ENCODE results near the gene ZNF497.

ZNF497 gene

GRCh38 chr19:58346961-58347929 is 15.3 kb downstream of the ZNF497 start:
- peak; percentile 78 for DNase-seq

DNA sequence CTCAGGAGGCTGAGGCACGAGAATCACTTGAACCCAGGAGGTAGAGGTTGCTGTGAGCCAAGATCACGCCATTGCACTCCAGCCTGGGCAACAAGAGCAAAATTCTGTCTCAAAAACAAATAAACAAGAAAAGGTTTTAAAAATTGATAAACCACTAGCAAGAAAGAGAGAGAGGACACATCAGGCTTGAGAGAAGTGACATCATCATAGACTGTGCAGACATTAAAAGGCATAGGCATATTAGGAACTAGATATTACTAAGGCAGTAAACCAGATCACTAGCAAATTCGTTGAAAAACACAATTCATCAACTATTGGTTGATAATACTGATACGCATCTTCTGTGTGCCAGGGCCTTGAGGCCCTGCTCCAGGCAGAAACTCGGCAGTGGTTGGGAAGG is 17.0 kb downstream of the ZNF497 start:
- DNase-seq: no peak

- peak; percentile 24 for DNase-seq
Observed at GRCh38 chr19:58338825-58339558, 23.6 kb downstream of the ZNF497 start.

GRCh38 chr19:58338336-58338735 is 24.2 kb downstream of the ZNF497 start:
- no peak for DNase-seq

DNA sequence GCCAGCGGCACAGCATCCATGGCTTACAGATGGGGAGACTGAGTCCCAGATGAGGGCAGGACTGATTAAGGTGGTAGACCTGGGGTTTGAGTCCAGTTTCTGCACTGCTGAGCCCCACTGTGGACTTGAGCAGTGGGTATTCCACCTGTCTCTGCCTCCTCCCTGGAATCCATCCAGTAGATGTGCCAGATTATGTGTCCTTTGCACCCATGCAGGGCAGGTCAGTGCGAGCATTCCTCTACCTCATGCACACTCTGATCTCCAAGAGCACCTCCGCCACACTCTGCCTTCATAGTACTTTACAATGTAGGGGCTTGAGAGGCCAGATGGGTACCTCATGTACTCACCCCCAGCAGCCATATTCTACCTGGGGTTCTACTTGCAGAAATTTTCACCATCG is 25.7 kb downstream of the ZNF497 start:
- no peak for DNase-seq

- no peak for DNase-seq
Observed at GRCh38 chr19:58336216-58336615, 26.3 kb downstream of the ZNF497 start.

GRCh38 chr19:58335630-58336029 is 26.9 kb downstream of the ZNF497 start:
- no peak for DNase-seq

- no peak for DNase-seq
Observed at GRCh38 chr19:58334691-58335249, 27.8 kb downstream of the ZNF497 start.

DNA sequence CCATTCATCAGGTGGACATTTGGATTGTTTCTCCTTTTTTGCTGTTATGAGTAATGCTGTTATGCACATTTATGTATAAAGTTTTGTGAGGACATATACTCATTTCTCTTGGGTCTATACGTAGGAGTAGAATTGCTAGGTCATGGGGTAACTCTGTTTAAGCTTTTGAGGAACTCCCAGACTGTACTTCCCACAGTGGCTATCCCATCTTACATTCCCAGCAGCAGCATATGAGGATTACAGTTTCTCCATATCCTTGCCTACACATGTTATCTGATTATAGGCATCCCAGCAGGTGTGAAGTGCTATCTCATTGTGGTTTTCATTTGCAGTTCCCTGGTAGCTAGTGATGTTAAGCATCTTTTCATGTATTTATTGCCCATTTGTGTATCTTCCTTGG is 29.9 kb downstream of the ZNF497 start:
- DNase-seq: no peak

GRCh38 chr19:58330458-58330857 is 32.1 kb downstream of the ZNF497 start:
- no peak for DNase-seq

DNA sequence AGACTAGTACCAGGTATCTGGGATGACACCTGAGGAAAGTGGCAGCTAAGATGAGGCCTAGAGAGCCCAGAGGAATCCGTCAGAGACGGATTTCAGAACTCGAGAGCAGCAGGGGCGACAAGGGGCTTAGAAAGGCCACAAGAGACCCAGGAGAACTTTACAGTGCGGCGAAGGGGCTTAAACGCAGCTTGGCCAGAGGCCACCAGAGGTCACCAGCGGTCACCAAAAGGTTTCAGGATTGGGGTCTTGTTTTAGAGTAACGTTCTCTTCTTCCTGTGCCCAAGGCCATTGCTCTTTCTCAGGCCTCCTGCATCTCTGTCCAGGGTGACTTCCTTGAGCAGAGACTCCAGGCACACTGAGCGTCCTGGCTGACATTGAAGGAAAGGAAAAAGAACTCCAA is 33.6 kb downstream of the ZNF497 start:
- no peak for DNase-seq

- DNase-seq: peak; percentile 95
Observed at GRCh38 chr19:58326914-58327726, 35.4 kb downstream of the ZNF497 start, which contains the start of gene ZSCAN22. Gene ZSCAN22 (plus strand): TSS chr19:58326994. CDS start chr19:58334803, 7,809 bp downstream.

DNA sequence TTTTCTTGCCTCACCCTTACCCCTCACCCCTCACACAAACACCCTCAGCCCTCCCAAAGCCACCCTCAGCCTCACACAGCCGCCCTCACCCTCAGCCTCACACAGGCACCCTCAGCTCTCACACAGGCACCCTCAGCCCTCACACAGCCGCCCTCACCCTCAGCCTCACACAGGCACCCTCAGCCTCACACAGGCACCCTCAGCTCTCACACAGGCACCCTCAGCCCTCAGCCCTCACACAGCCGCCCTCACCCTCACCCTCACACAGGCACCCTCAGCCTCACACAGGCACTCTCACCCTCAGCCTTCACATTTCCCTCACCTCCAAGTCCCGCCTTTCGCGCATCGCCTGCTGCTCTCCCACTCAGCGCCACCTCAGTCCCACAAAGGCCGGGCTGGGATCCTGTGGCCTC is 36.0 kb downstream of the ZNF497 start:
- no peak for DNase-seq

DNA sequence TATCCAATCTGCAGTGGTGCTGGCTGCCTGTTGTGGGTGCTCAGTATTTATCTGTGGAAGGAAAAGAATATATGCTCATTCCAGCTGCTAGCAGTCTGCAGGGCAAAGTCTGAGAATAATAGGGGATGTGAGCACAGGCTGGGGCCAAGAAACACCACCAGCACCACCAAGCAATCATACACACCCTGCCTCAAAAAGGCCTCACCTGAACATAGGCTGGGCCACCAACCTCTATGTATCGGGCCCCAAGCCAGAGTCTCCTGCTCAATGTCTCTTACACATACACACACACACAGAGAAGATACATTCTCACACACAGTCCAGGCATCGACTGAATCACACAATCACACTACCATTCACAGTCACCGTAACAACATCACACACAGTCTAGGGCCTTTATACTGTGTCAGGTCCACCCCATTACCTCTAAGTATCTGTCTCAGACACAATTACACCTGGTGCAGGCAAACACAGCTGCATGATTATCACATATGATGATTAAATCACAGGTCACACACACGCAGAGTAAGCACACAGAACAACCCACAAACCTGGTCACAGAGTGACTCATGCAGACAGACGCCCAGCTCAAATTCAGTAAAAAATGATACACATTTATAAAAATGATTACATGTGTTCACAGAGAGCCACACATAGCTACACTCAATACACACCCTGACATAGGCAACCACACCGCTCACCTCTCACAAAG is 37.1 kb downstream of the ZNF497 start:
- peak; percentile 13 for DNase-seq

GRCh38 chr19:58319241-58319640 is 43.3 kb downstream of the ZNF497 start:
- DNase-seq: no peak

DNA sequence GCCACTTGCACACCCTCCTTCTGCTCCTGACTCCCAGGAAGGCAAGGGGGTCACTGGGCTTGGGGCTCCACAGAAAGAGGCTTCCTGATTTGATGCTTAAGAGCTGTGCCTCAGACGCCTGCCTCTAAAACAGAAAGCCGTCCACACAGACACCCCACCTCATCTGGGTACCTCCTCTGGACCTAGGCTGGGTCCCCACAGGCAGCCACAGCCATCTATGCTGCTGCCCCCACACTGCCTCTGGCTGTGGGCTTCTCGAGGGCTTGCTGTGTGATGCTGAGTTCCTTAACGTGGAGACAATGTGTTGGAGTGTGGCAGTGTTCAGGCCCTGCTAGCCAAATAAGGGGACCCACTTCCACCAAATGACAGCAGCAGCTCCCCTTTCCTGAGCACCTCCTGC is 44.3 kb downstream of the ZNF497 start:
- DNase-seq: no peak

DNA sequence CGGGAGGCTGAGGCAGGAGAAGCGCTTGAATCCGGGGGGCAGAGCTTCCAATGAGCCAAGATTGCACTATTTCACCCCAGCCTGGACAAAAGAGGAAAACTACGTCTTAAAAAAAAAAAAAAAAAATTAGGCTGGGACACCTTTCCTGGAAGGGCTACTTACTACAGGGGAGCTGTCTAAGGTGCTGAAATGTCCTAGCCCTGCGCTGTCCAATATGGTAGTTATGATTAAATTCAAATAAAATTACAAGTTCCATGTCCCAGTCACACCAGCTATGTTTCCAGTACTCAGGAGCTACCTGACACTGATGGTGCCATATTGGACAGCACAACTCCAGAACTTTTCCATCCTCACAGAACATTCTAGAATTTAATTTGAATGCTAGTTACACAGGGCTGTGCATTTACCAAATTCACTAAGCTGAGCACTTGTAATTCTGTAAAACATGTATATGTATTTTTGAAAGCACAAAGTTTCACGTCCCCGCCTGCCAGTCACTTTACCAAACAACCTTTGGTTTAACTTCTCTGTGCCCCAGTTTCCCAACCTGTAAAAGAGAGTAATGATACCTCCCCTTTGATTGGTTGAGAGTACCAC is 45.0 kb downstream of the ZNF497 start:
- peak; percentile 48 for DNase-seq

DNA sequence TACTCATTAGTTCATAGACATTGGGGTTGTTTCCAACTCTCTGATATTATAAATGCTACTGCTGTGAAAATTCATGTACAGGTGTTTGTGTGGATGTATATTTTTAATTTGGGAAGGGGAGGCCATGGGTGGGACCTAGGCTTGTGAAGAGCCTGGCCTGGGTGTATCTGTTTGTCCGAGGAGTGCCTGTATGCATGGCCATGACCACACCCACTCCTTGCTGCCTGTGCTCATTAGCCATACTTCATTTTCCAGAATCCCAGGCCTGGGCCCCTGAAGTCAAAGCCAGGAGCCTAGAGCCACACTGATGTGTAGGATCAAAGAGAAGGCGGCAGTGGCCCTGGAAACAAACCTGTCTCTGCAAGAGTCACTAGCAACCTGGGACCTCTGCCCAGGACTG is 47.0 kb downstream of the ZNF497 start:
- DNase-seq: no peak

DNA sequence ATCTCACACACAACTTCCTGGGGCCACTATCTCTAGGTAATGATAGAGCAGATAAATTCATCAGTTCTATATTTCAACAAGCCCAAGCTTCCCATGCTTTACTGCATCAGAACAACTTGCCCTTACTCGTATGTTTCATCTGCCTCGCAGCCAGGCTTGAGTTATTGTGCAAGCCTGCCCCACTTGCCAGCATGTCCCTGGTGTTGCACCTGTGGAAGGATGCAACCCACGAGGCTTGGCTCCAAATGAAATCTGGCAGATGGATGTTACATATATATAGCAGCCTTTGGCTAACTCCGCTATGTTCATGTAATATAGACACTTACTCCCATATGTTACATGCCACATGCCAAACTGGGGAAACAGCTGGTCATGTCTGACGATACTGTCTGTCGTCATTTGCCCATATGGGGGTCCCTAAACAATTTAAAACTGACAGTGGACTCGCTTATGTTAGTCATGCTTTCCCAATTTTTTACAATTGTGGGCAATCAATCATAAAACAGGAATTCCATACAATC is 51.1 kb downstream of the ZNF497 start:
- no peak for DNase-seq

GRCh38 chr19:58310685-58311084 is 51.9 kb downstream of the ZNF497 start:
- DNase-seq: peak; percentile 8

GRCh38 chr19:58307736-58308135 is 54.8 kb downstream of the ZNF497 start:
- DNase-seq: no peak
